HCT116 (cell line): Measurements from ENCODE around the gene ARSG. TPM values are rescaled to one million over a fixed set of nuclear protein-coding genes. Genes with fewer than 3 reads are reported as not detected.
"Not testable (repeated sequence)": the region's sequence is repeated elsewhere in the genome, so short reads cannot be mapped to it uniquely, and the experiment has no call there.

ENCODE experiments used
- ATAC-seq: fragments of 200-7000 bp; cut with Tn5 transposase; 2 replicates; pipeline ENCODE4 v1.9.1; 2020; ENCODE audit warnings: mild to moderate bottlenecking, moderate library complexity
- BruUV-seq: library from RNA; stranded (reverse); fragments of 400-500 nt; replicated peaks from 2 replicates; lab custom pipeline; 2021; lab: Mats Ljungman, UMichigan
- CTCF ChIA-PET: fragments of 300-600 bp; sonication (Branson Sonifier 250); formaldehyde crosslinking; loops from one replicate; lab custom pipeline; 2021; ENCODE audit warnings: antibody characterized with exemption; lab: Charles Lee
- POLR2A ChIA-PET: fragments of 300-600, 350-600 bp; sonication (Branson Sonifier 250); formaldehyde crosslinking; loops from one replicate; lab custom pipeline; 2021; ENCODE audit warnings: antibody characterized with exemption; lab: Charles Lee
- RAD21 ChIA-PET, 2 experiments: fragments of 300-600 bp; sonication (Branson Sonifier 250); formaldehyde crosslinking; loops; one replicate each; lab custom pipeline; 2023; ENCODE audit warnings: low total read pairs in 2 of 2; ENCODE audit not compliant: uncharacterized antibody in 2 of 2, unreplicated experiment in 2 of 2, low non-redundant PET in 1 of 2; lab: Charles Lee
- DNase-seq: peaks from one replicate; pipeline ENCODE4 v3.0.0-alpha.2; 2010; ENCODE audit warnings: low read depth, low spot score
- H2AFZ ChIP-seq: fragments of 200-600 bp; shearing (Covaris generic), sonication (generic); 2 replicates; pipeline ENCODE4 v1.6.1; 2017; ENCODE audit warnings: low read depth, mixed run types, mixed read lengths, antibody characterized with exemption, low read length; ENCODE audit not compliant: poor library complexity, severe bottlenecking
- H3K27ac ChIP-seq: 2 replicates; pipeline ENCODE4 v1.5.1; 2012; ENCODE audit warnings: low read depth, low read length
- H3K27me3 ChIP-seq: fragments of 200-600 bp; sonication (generic); 2 replicates; pipeline ENCODE4 v1.6.1; 2016; ENCODE audit warnings: mixed run types, low read length, mixed read lengths; ENCODE audit not compliant: insufficient read depth
- H3K36me3 ChIP-seq, 2 experiments: fragments of 200-500 bp in 1 of 2; fragments of 200-600 bp in 1 of 2; sonication (Bioruptor generic) in 1 of 2; sonication (generic) in 1 of 2; 2 replicates each; pipeline versions ENCODE4 v1.5.1 to v1.6.1; 2014 to 2016; ENCODE audit warnings: low read length in 2 of 2, inconsistent platforms in 1 of 2, mixed read lengths in 1 of 2, mixed run types in 1 of 2; ENCODE audit not compliant: insufficient read depth in 2 of 2, control insufficient read depth in 1 of 2
- H3K4me1 ChIP-seq, 2 experiments: fragments of 200-600 bp in 1 of 2; sonication (generic) in 1 of 2; 2 replicates each; pipeline versions ENCODE4 v1.5.1 to v1.6.1; 2012 to 2017; ENCODE audit warnings: low read length in 2 of 2, inconsistent platforms in 1 of 2, mild to moderate bottlenecking in 1 of 2, mixed read lengths in 1 of 2, mixed run types in 1 of 2, moderate library complexity in 1 of 2; ENCODE audit not compliant: insufficient read depth in 2 of 2, control insufficient read depth in 1 of 2
- H3K4me2 ChIP-seq: fragments of 200-600 bp; sonication (generic); 2 replicates; pipeline ENCODE4 v1.6.1; 2017; ENCODE audit warnings: mixed run types, low read length, mixed read lengths
- H3K4me3 ChIP-seq, 2 experiments: fragments of 200-600 bp in 1 of 2; sonication (generic) in 1 of 2; replicated peaks in 1 of 2; 2 replicates each; pipeline ENCODE4 v1.5.1; 2011 to 2016; ENCODE audit warnings: low read length in 2 of 2, control low read depth in 1 of 2, low read depth in 1 of 2, mild to moderate bottlenecking in 1 of 2, mixed read lengths in 1 of 2, mixed run types in 1 of 2
- H3K79me2 ChIP-seq: fragments of 200-600 bp; sonication (generic); 2 replicates; pipeline ENCODE4 v1.6.1; 2017; ENCODE audit warnings: mild to moderate bottlenecking, mixed run types, low read length, moderate library complexity, mixed read lengths; ENCODE audit not compliant: insufficient read depth
- H3K9ac ChIP-seq: fragments of 200-600 bp; sonication (generic); 2 replicates; pipeline ENCODE4 v1.6.1; 2016; ENCODE audit warnings: low read length, mixed read lengths
- H3K9me2 ChIP-seq: fragments of 200-600 bp; sonication (generic), shearing (Covaris generic); 2 replicates; pipeline ENCODE4 v1.6.1; 2017; ENCODE audit warnings: mixed run types, mild to moderate bottlenecking, moderate library complexity; ENCODE audit not compliant: insufficient read depth
- H3K9me3 ChIP-seq, 2 experiments: fragments of 200-500 bp in 1 of 2; fragments of 200-600 bp in 1 of 2; sonication (Bioruptor generic) in 1 of 2; sonication (generic) in 1 of 2; 2 replicates each; pipeline ENCODE4 v1.6.1; 2014 to 2017; ENCODE audit warnings: low read length in 2 of 2, mixed read lengths in 2 of 2, inconsistent platforms in 1 of 2, low read depth in 1 of 2, mild to moderate bottlenecking in 1 of 2, mixed run types in 1 of 2, moderate library complexity in 1 of 2; ENCODE audit not compliant: control insufficient read depth in 1 of 2, insufficient read depth in 1 of 2
- H4K20me1 ChIP-seq: fragments of 200-600 bp; sonication (generic), shearing (Covaris generic); 2 replicates; pipeline ENCODE4 v1.6.1; 2017; ENCODE audit warnings: mixed run types, mild to moderate bottlenecking, moderate library complexity; ENCODE audit not compliant: insufficient read depth
- POLR2AphosphoS5 ChIP-seq: IDR thresholded peaks from 2 replicates; pipeline ENCODE4 v1.6.1; 2011; ENCODE audit warnings: mild to moderate bottlenecking, low read depth, low read length, moderate library complexity
- ZFX ChIP-seq: fragments of 450-650 bp; IDR thresholded peaks from 2 replicates; pipeline ENCODE4 v1.6.1; 2017
- intact Hi-C: fragments of 100-400 bp; cut with micrococcal nuclease; formaldehyde crosslinking; loops from 2 replicates; pipeline ENCODE4 v1.10.0; 2022
- total RNA-seq: library from RNA; stranded (reverse); gene quantifications from one replicate; pipeline ENCODE4 v1.2.1, GENCODE V29; 2021; ENCODE audit not compliant: unreplicated experiment
- TF ChIP-seq, protein P1 (sequence below): IDR thresholded peaks from 2 replicates; pipeline ENCODE4 v1.6.1; 2012

Gene ARSG
- total RNA-seq, 1 experiment from 2014 or later = 17.1 TPM

- Histone ChIP-seq H3K9ac (peak overlapping the region; percentile 60), H3K4me2 (peak overlapping the region; percentile 70), H3K36me3 (peaks cover 15 to 16% of the 10 kb centered on the region in 2 experiments), H3K4me3 (peak overlapping the region; percentile 18 to 38), H2AFZ (peak overlapping the region; percentile 62), H3K4me1 (peaks cover 5 to 33% of the 10 kb centered on the region in 2 experiments; a peak in 3 of 4 replicates), H3K27ac (peak overlapping the region; percentile 34)
- H3K9me3 ChIP-seq, DNase-seq, BruUV-seq, RAD21 ChIA-PET, H4K20me1 ChIP-seq, H3K9me2 ChIP-seq, H3K79me2 ChIP-seq, H3K27me3 ChIP-seq, intact Hi-C loops: not testable (repeated sequence)
- peak; percentile 84 for ATAC-seq
- TF ChIP-seq, protein P1, sequence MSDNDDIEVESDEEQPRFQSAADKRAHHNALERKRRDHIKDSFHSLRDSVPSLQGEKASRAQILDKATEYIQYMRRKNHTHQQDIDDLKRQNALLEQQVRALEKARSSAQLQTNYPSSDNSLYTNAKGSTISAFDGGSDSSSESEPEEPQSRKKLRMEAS = peak; percentile 89
- TF ChIP-seq ZFX = peak; percentile 95
- TF ChIP-seq POLR2AphosphoS5 = peak; percentile 48
- ChIA-PET POLR2A (interaction anchor here (1.8 kb wide), 1 partner anchor 12 kb away, joined by 6 read pairs; the partner anchor contains the start of gene AMZ2), CTCF (interaction anchor here (8.9 kb wide), 1 partner anchor 175 kb away, joined by 79 read pairs; no protein-coding TSS in a partner anchor)
Measured at GRCh38 chr17:68258890-68259647, 32.2 kb upstream of the ARSG start.

DNA sequence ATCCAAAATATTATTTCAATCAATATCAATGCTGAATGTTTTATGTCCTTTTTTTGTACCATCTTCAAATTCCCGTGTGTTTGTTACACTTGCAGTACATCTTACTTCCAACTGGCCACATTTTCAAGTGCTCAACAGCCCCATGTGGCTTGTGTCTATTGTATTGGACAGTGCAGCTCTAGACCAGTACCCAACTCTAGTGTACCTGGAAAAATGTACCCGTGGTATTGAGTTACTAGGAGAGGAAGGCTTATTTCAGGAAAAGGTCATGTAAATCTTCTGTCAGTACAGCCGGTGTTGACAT, 31.7 kb upstream of the ARSG start:
- peaks cover 5 to 33% of the 10 kb centered on the region in 2 experiments; a peak in 3 of 4 replicates for H3K4me1 ChIP-seq
- RAD21 ChIA-PET, H3K9me2 ChIP-seq, H4K20me1 ChIP-seq, intact Hi-C loops, DNase-seq, H3K9me3 ChIP-seq, BruUV-seq, H3K79me2 ChIP-seq, H3K27me3 ChIP-seq, H2AFZ ChIP-seq: not testable (repeated sequence)
- peak overlapping the region; percentile 34; the same call in 1 of the 2 replicates for H3K27ac ChIP-seq
- peaks cover 13 to 15% of the 10 kb centered on the region in 2 experiments for H3K36me3 ChIP-seq
- POLR2A ChIA-PET = interaction anchor here (1.8 kb wide), 1 partner anchor 12 kb away, joined by 6 read pairs; the partner anchor contains the start of gene AMZ2
- peak overlapping the region; percentile 70 for H3K4me2 ChIP-seq
- ATAC-seq = peak; percentile 51
- H3K9ac ChIP-seq = peak overlapping the region; percentile 60
- H3K4me3 ChIP-seq = peak overlapping the region; percentile 18 to 38
- CTCF ChIA-PET = interaction anchor here (8.9 kb wide), 1 partner anchor 174 kb away, joined by 79 read pairs; no protein-coding TSS in a partner anchor
